ENCODE results near the gene CGNL1.

GRCh38 chr15:57599296-57599810 lies 223.0 kb downstream of the CGNL1 start:
- TF ChIP-seq CTCF (IDR thresholded peaks at IDR 0.05) = no peak
- TF ChIP-seq EP300 (IDR thresholded peaks at IDR 0.05) = no peak
- TF ChIP-seq POLR2AphosphoS5 (IDR thresholded peaks at IDR 0.05) = no peak
- TF ChIP-seq POLR2A (IDR thresholded peaks at IDR 0.05) = no peak
